Left lung (tissue), 10 donors: ENCODE measurements around the gene GAGE10. TPM values are rescaled to one million over a fixed set of nuclear protein-coding genes. Genes with fewer than 3 reads are reported as not detected.

Source experiments
- ATAC-seq: fragments of 200-7000 bp; cut with Tn5 transposase; one replicate; pipeline ENCODE4 v1.9.1; 2020; ENCODE audit warnings: moderate library complexity
- DNase-seq, 4 donors: peaks; one replicate each; pipeline ENCODE4 v3.0.0-alpha.2; 2013 to 2020
- H3K27ac ChIP-seq, 2 donors: fragments of 200-600 bp; sonication (generic) in 1 of 2; one replicate each; pipeline versions ENCODE4 v1.5.0 to v1.8.0; 2020 to 2021
- H3K27me3 ChIP-seq, 2 donors: fragments of 200-600 bp; sonication (generic) in 1 of 2; one replicate each; pipeline versions ENCODE4 v1.5.0 to v1.8.0; 2020 to 2021
- H3K36me3 ChIP-seq, 2 donors: fragments of 200-600 bp; sonication (generic) in 1 of 2; one replicate each; pipeline versions ENCODE4 v1.5.0 to v1.8.0; 2020 to 2021
- H3K4me1 ChIP-seq, 2 donors: fragments of 200-600 bp; one replicate each; pipeline ENCODE4 v1.8.0; 2021
- H3K4me3 ChIP-seq, 2 donors: fragments of 200-600 bp; sonication (generic) in 1 of 2; one replicate each; pipeline versions ENCODE4 v1.5.0 to v1.8.0; 2020 to 2021; ENCODE audit warnings: mild to moderate bottlenecking in 1 of 2
- H3K9me3 ChIP-seq, 2 donors: fragments of 200-600 bp; sonication (generic) in 1 of 2; one replicate each; pipeline versions ENCODE4 v1.5.0 to v1.8.0; 2020 to 2021
- intact Hi-C, 2 donors: fragments of 100-400 bp; cut with DNase I; formaldehyde crosslinking; loops; one replicate each; pipeline versions ENCODE4 v1.11.2 to v1.14.2; 2022
- polyA plus RNA-seq, 6 donors: library from polyadenylated mRNA; unstranded; fragments of 120-200 nt; gene quantifications; one replicate each; pipeline ENCODE4 v1.2.1, GENCODE V29; 2013; ENCODE audit not compliant: insufficient read length in 6 of 6
- total RNA-seq, 2 donors: library from RNA; stranded (reverse); fragmentation: NEBNext Ultra II Directional; extraction: Animal tissue kit (Norgen Biotek cat#: 25700); gene quantifications; one replicate each; pipeline ENCODE4 v1.2.1, GENCODE V29; 2021
- TF ChIP-seq, protein P1 (sequence below), 2 donors: fragments of 200-600 bp; sonication (generic) in 1 of 2; IDR thresholded peaks; one replicate each; pipeline versions ENCODE4 v1.5.0 to v1.8.0; 2021; ENCODE audit warnings: antibody characterized with exemption in 2 of 2
- donor health status: DM: no; HTN: yes; CAD: no.
- donor health status: DM: no; HTN: no; CAD: no.

Gene GAGE10
- total and polyA plus RNA-seq, 8 donors: 0.31 to 0.33 TPM; not detected in 6

DNA sequence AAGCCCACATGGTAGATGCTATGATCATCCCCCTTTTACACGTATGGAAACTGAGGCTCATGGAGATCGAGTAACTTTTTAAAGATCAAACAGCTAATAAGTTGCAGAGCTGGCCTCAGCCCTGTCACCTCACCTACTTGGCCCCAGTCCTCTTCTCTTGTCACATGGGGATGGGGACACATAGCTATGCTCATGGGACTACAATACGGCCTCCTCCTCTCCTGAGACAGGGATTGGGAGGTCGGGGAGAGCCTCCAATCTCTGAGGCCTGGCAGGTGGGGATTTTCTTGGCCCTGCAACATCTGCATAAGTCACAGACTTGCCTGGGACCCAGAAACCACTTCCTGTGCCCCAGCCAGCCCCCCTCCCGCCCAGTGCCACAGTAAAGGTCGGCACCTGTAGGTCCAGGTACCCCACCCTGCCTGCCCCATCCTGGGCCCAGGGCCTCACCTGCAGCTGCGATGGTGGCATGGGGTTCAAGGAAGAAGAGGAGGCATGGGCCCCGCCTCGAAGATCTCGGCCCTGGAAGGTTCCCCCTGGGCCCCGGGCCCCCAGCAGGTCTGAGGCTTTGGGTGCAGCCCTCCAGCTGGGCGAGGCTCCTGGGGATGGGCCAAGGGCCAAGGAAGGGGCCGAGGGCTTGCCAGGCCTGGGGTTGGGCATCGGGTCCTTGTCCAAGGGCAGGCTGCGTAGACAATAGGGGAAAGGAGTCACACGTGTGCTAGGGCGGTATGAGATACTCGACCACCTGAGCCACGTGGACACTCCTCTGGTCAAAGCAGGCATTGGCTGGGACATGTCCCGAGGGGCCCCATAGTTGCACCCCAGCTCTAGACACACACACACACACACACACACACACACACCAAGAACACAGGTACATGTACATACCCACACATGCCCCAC, 45.3 kb upstream of the GAGE10 start:
- no peak for ATAC-seq

DNA sequence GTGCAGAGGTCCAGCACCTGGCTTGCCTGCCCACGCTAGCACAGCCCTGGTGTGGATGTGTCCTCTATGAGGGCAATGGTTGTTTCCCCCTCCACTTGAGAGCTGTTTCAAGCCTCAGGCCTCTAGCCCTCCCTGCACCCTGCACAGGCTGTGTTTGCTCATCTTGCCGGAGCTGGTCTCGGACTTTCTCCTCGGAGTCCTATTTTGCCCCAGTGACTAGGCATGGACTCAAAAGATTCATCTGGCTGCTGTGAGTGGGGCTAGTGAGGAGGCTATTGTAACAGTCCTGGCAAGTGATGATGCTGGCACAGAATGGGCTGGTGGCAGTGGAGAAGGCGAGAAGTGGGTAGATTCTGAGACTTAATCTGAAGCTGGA, 44.7 kb upstream of the GAGE10 start:
- no peak for DNase-seq
- H3K4me3 ChIP-seq: no peak overlapping the region
- intact Hi-C loops: no loop called here
- H3K4me1 ChIP-seq: no peaks in the 10 kb centered on the region
- ATAC-seq: no peak
- H3K27ac ChIP-seq: no peak overlapping the region
- H3K36me3 ChIP-seq: no peaks in the 10 kb centered on the region
- TF ChIP-seq, protein P1, sequence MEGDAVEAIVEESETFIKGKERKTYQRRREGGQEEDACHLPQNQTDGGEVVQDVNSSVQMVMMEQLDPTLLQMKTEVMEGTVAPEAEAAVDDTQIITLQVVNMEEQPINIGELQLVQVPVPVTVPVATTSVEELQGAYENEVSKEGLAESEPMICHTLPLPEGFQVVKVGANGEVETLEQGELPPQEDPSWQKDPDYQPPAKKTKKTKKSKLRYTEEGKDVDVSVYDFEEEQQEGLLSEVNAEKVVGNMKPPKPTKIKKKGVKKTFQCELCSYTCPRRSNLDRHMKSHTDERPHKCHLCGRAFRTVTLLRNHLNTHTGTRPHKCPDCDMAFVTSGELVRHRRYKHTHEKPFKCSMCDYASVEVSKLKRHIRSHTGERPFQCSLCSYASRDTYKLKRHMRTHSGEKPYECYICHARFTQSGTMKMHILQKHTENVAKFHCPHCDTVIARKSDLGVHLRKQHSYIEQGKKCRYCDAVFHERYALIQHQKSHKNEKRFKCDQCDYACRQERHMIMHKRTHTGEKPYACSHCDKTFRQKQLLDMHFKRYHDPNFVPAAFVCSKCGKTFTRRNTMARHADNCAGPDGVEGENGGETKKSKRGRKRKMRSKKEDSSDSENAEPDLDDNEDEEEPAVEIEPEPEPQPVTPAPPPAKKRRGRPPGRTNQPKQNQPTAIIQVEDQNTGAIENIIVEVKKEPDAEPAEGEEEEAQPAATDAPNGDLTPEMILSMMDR (IDR thresholded peaks at IDR 0.05): no peak
- no peaks in the 10 kb centered on the region for H3K9me3 ChIP-seq
- H3K27me3 ChIP-seq: no peaks in the 10 kb centered on the region

More for the DNA sequence above, 45.3 kb upstream of the GAGE10 start:
- Histone ChIP-seq H3K36me3 (no peaks in the 10 kb centered on the region), H3K9me3 (no peaks in the 10 kb centered on the region), H3K4me3 (no peak overlapping the region), H3K4me1 (no peaks in the 10 kb centered on the region), H3K27me3 (no peaks in the 10 kb centered on the region), H3K27ac (no peak overlapping the region)
- intact Hi-C loops: no loop called here
- TF ChIP-seq, protein P1 (IDR thresholded peaks at IDR 0.05): no peak
- DNase-seq: no peak

- no peak for ATAC-seq
- no peaks in the 10 kb centered on the region for H3K4me1 ChIP-seq
- TF ChIP-seq, protein P1 (IDR thresholded peaks at IDR 0.05): no peak
Measured at GRCh38 chrX:49260221-49260985, 43.0 kb upstream of the GAGE10 start.

GRCh38 chrX:49262603-49263002, 40.8 kb upstream of the GAGE10 start:
- DNase-seq (no peak), ATAC-seq (no peak)
- TF ChIP-seq, protein P1 (IDR thresholded peaks at IDR 0.05): no peak

More at GRCh38 chrX:49260221-49260985, 43.0 kb upstream of the GAGE10 start:
- no peak for DNase-seq
- intact Hi-C loops: no loop called here
- no peaks in the 10 kb centered on the region for H3K27me3 ChIP-seq
- H3K4me3 ChIP-seq: no peak overlapping the region
- H3K36me3 ChIP-seq: no peaks in the 10 kb centered on the region
- H3K27ac ChIP-seq: no peak overlapping the region
- no peaks in the 10 kb centered on the region for H3K9me3 ChIP-seq

GRCh38 chrX:49263631-49264030, 39.8 kb upstream of the GAGE10 start:
- no peak for ATAC-seq
- Histone ChIP-seq H3K4me3 (no peak overlapping the region), H3K27me3 (no peaks in the 10 kb centered on the region), H3K36me3 (no peaks in the 10 kb centered on the region), H3K9me3 (no peaks in the 10 kb centered on the region), H3K4me1 (no peaks in the 10 kb centered on the region), H3K27ac (no peak overlapping the region)
- no peak for DNase-seq
- intact Hi-C loops: no loop called here
- TF ChIP-seq, protein P1 (IDR thresholded peaks at IDR 0.05): no peak

More at GRCh38 chrX:49262603-49263002, 40.8 kb upstream of the GAGE10 start:
- Histone ChIP-seq H3K4me3 (no peak overlapping the region), H3K36me3 (no peaks in the 10 kb centered on the region), H3K27me3 (no peaks in the 10 kb centered on the region), H3K4me1 (no peaks in the 10 kb centered on the region), H3K27ac (no peak overlapping the region), H3K9me3 (no peaks in the 10 kb centered on the region)
- intact Hi-C loops: no loop called here
